Mesenchymal stem cell (in vitro differentiated cells and primary cell): ENCODE results near the gene PDGFRB.

ENCODE experiments used
- DNase-seq: peaks from one replicate; pipeline ENCODE4 v3.0.0-alpha.2; 2013
- H2AFZ ChIP-seq: one replicate; pipeline ENCODE4 v1.6.1; 2013; ENCODE audit warnings: low read depth, mild to moderate bottlenecking, control low read depth, inconsistent platforms, low read length, moderate library complexity
- H2AK5ac ChIP-seq: 2 replicates; pipeline ENCODE4 v1.6.1; 2013; ENCODE audit warnings: low read length, moderate library complexity, mild to moderate bottlenecking, inconsistent platforms; ENCODE audit not compliant: severe bottlenecking
- H2BK120ac ChIP-seq: one replicate; pipeline ENCODE4 v1.6.1; 2013; ENCODE audit warnings: low read depth, mild to moderate bottlenecking, inconsistent platforms, low read length, moderate library complexity
- H2BK12ac ChIP-seq, 2 experiments: one replicate each; pipeline ENCODE4 v1.6.1; 2013; ENCODE audit warnings: inconsistent platforms in 2 of 2, low read length in 2 of 2, mild to moderate bottlenecking in 2 of 2, moderate library complexity in 2 of 2, control low read depth in 1 of 2
- H2BK15ac ChIP-seq: one replicate; pipeline ENCODE4 v1.6.1; 2013; ENCODE audit warnings: mild to moderate bottlenecking, low read depth, inconsistent platforms; ENCODE audit not compliant: poor library complexity, severe bottlenecking
- H2BK5ac ChIP-seq: 2 replicates; pipeline ENCODE4 v1.6.1; 2013; ENCODE audit warnings: low read depth, mild to moderate bottlenecking, low read length, control low read depth, inconsistent platforms; ENCODE audit not compliant: poor library complexity, severe bottlenecking
- H3K14ac ChIP-seq, 2 experiments: one replicate each; pipeline ENCODE4 v1.6.1; 2013; ENCODE audit warnings: inconsistent platforms in 2 of 2, low read length in 2 of 2, control low read depth in 1 of 2, mild to moderate bottlenecking in 1 of 2, moderate library complexity in 1 of 2
- H3K18ac ChIP-seq, 2 experiments: one replicate each; pipeline ENCODE4 v1.6.1; 2013; ENCODE audit warnings: inconsistent platforms in 2 of 2, low read length in 2 of 2, control low read depth in 1 of 2, low read depth in 1 of 2, mild to moderate bottlenecking in 1 of 2
- H3K23ac ChIP-seq, 2 experiments: one replicate each; pipeline ENCODE4 v1.6.1; 2013; ENCODE audit warnings: inconsistent platforms in 2 of 2, low read length in 2 of 2, mild to moderate bottlenecking in 2 of 2, moderate library complexity in 2 of 2, control low read depth in 1 of 2
- H3K27ac ChIP-seq: 2 replicates; pipeline ENCODE4 v1.5.1; 2013; ENCODE audit warnings: mild to moderate bottlenecking, moderate library complexity, low read length, control low read depth, inconsistent platforms; ENCODE audit not compliant: poor library complexity, severe bottlenecking
- H3K27me3 ChIP-seq, 2 experiments: 2 replicates each; pipeline versions ENCODE4 v1.6.1 to v1.7.0; 2013; ENCODE audit warnings: low read length in 2 of 2, mild to moderate bottlenecking in 2 of 2, moderate library complexity in 2 of 2, control low read depth in 1 of 2, inconsistent platforms in 1 of 2; ENCODE audit not compliant: control insufficient read depth in 1 of 2, insufficient read depth in 1 of 2
- H3K36me3 ChIP-seq, 2 experiments: 2 replicates each; pipeline versions ENCODE4 v1.6.1 to v1.7.0; 2013; ENCODE audit warnings: low read length in 2 of 2, control low read depth in 1 of 2, inconsistent platforms in 1 of 2, low read depth in 1 of 2, mild to moderate bottlenecking in 1 of 2; ENCODE audit not compliant: insufficient read depth in 2 of 2, control insufficient read depth in 1 of 2
- H3K4ac ChIP-seq, 2 experiments: one replicate each; pipeline ENCODE4 v1.6.1; 2013; ENCODE audit warnings: inconsistent platforms in 2 of 2, low read length in 2 of 2, mild to moderate bottlenecking in 2 of 2, moderate library complexity in 2 of 2, control low read depth in 1 of 2, low read depth in 1 of 2
- H3K4me1 ChIP-seq: 2 replicates; pipeline ENCODE4 v1.6.1; 2013; ENCODE audit warnings: low read depth, low read length, control low read depth; ENCODE audit not compliant: control insufficient read depth, insufficient read depth
- H3K4me2 ChIP-seq: 2 replicates; pipeline ENCODE4 v1.6.1; 2013; ENCODE audit warnings: low read length, mild to moderate bottlenecking, inconsistent platforms; ENCODE audit not compliant: poor library complexity, severe bottlenecking
- H3K4me3 ChIP-seq, 2 experiments: 2 replicates each; pipeline versions ENCODE4 v1.5.1 to v1.7.0; 2013; ENCODE audit warnings: low read length in 2 of 2, mild to moderate bottlenecking in 2 of 2, control low read depth in 1 of 2, low read depth in 1 of 2; ENCODE audit not compliant: insufficient read depth in 1 of 2
- H3K79me1 ChIP-seq: replicated peaks from 2 replicates; pipeline ENCODE4 v1.6.1; 2013; ENCODE audit warnings: mild to moderate bottlenecking, control low read depth, low read length, inconsistent platforms; ENCODE audit not compliant: poor library complexity, severe bottlenecking
- H3K9ac ChIP-seq: 2 replicates; pipeline ENCODE4 v1.7.0; 2013; ENCODE audit warnings: mild to moderate bottlenecking, low read length, moderate library complexity
- H3K9me3 ChIP-seq: 2 replicates; pipeline ENCODE4 v1.7.0; 2013; ENCODE audit warnings: mild to moderate bottlenecking, low read length; ENCODE audit not compliant: control insufficient read depth
- H4K8ac ChIP-seq: one replicate; pipeline ENCODE4 v1.6.1; 2013; ENCODE audit warnings: inconsistent platforms, mild to moderate bottlenecking, low read length, moderate library complexity
- H4K91ac ChIP-seq: one replicate; pipeline ENCODE4 v1.6.1; 2013; ENCODE audit warnings: mild to moderate bottlenecking, low read length, inconsistent platforms
- WGBS: methylation state at CpG from one replicate; pipeline ENCODE4 v1.1.7; 2013; ENCODE audit warnings: mixed read lengths; 5-methylcytosine and 5-hydroxymethylcytosine counted together

Gene PDGFRB

GRCh38 chr5:150068961-150069645 lies 86.5 kb downstream of the PDGFRB start:
- Histone ChIP-seq H3K23ac (peak overlapping the region in 1 of 2 experiments; percentile 56), H3K27me3 (no peaks in the 10 kb centered on the region), H2BK120ac (no peak overlapping the region), H3K79me1 (no peaks in the 10 kb centered on the region), H3K4me2 (no peak overlapping the region), H2BK15ac (no peak overlapping the region), H3K4me1 (peaks cover 41% of the 10 kb centered on the region), H3K4me3 (no peak overlapping the region), H2BK5ac (no peak overlapping the region), H3K9ac (no peak overlapping the region), H3K9me3 (peaks cover 13% of the 10 kb centered on the region), H4K8ac (no peak overlapping the region), H2BK12ac (peak overlapping the region in 1 of 2 experiments; percentile 64), H2AK5ac (no peak overlapping the region), H3K4ac (no peak overlapping the region), H3K27ac (no peak overlapping the region), H3K14ac (peak overlapping the region in 1 of 2 experiments; percentile 75), H3K36me3 (no peaks in the 10 kb centered on the region), H3K18ac (peak overlapping the region in 1 of 2 experiments; percentile 54), H2AFZ (peak overlapping the region; percentile 6), H4K91ac (no peak overlapping the region)
- DNase-seq = no peak
- 89% methylated on average over 12 of the region's 12 CpGs for WGBS

- H4K8ac ChIP-seq = no peak overlapping the region
- 62% methylated on average over 4 of the region's 4 CpGs for WGBS
- H3K4me1 ChIP-seq = peaks cover 43% of the 10 kb centered on the region
- no peak overlapping the region for H3K4me2 ChIP-seq
- no peak overlapping the region for H2AK5ac ChIP-seq
- peak overlapping the region; percentile 44 for H2BK15ac ChIP-seq
- H3K4ac ChIP-seq = no peak overlapping the region
- no peaks in the 10 kb centered on the region for H3K36me3 ChIP-seq
- peak overlapping the region in 1 of 2 experiments; percentile 28 for H2BK12ac ChIP-seq
- no peak overlapping the region for H3K23ac ChIP-seq
- H2BK5ac ChIP-seq = no peak overlapping the region
- no peaks in the 10 kb centered on the region for H3K27me3 ChIP-seq
- peaks cover 8% of the 10 kb centered on the region for H3K9me3 ChIP-seq
- H3K4me3 ChIP-seq = no peak overlapping the region
- no peak overlapping the region for H2AFZ ChIP-seq
- H3K18ac ChIP-seq = peak overlapping the region in 1 of 2 experiments; percentile 5
- no peak for DNase-seq
- H4K91ac ChIP-seq = no peak overlapping the region
- H3K27ac ChIP-seq = no peak overlapping the region
- H3K79me1 ChIP-seq = no peaks in the 10 kb centered on the region
- H2BK120ac ChIP-seq = no peak overlapping the region
- H3K14ac ChIP-seq = no peak overlapping the region
- no peak overlapping the region for H3K9ac ChIP-seq
Measured at GRCh38 chr5:150068472-150068871, 87.2 kb downstream of the PDGFRB start.

- Histone ChIP-seq H4K8ac (peak overlapping the region; percentile 14), H3K4me1 (peaks cover 43% of the 10 kb centered on the region)
Measured at GRCh38 chr5:150068071-150068470, 87.6 kb downstream of the PDGFRB start.

GRCh38 chr5:150067405-150067960 lies 88.2 kb downstream of the PDGFRB start:
- peaks cover 43% of the 10 kb centered on the region for H3K4me1 ChIP-seq
- H2BK12ac ChIP-seq = peak overlapping the region; percentile 68 to 78
- H3K27me3 ChIP-seq = no peaks in the 10 kb centered on the region
- no peak overlapping the region for H2BK5ac ChIP-seq
- H2BK120ac ChIP-seq = peak overlapping the region; percentile 24
- H3K23ac ChIP-seq = no peak overlapping the region
- no peak overlapping the region for H3K9ac ChIP-seq
- H3K79me1 ChIP-seq = no peaks in the 10 kb centered on the region
- H3K14ac ChIP-seq = peak overlapping the region in 1 of 2 experiments; percentile 53
- peak overlapping the region; percentile 79 for H4K91ac ChIP-seq
- H3K4me3 ChIP-seq = no peak overlapping the region
- peak overlapping the region in 1 of 2 experiments; percentile 75 for H3K18ac ChIP-seq
- H3K4ac ChIP-seq = peak overlapping the region; percentile 61 to 77
- H2AK5ac ChIP-seq = peak overlapping the region; percentile 41
- no peaks in the 10 kb centered on the region for H3K36me3 ChIP-seq
- no peak overlapping the region for H3K4me2 ChIP-seq
- 90% methylated on average over 6 of the region's 6 CpGs for WGBS
- H4K8ac ChIP-seq = peak overlapping the region; percentile 48
- DNase-seq = no peak
- no peaks in the 10 kb centered on the region for H3K9me3 ChIP-seq
- H2AFZ ChIP-seq = no peak overlapping the region
- H2BK15ac ChIP-seq = peak overlapping the region; percentile 88
- no peak overlapping the region for H3K27ac ChIP-seq

More at GRCh38 chr5:150068071-150068470, 87.6 kb downstream of the PDGFRB start:
- Histone ChIP-seq H3K18ac (peak overlapping the region in 1 of 2 experiments; percentile 5), H4K91ac (peak overlapping the region; percentile 31), H2BK12ac (peak overlapping the region; percentile 28 to 49), H3K4me2 (no peak overlapping the region), H2BK15ac (peak overlapping the region; percentile 44), H2AK5ac (no peak overlapping the region), H3K23ac (no peak overlapping the region), H3K4ac (peak overlapping the region; percentile 5 to 61), H3K36me3 (no peaks in the 10 kb centered on the region), H2BK120ac (no peak overlapping the region), H3K9me3 (peaks cover 4% of the 10 kb centered on the region), H3K27ac (no peak overlapping the region), H3K9ac (no peak overlapping the region), H3K27me3 (no peaks in the 10 kb centered on the region), H2AFZ (no peak overlapping the region), H3K79me1 (no peaks in the 10 kb centered on the region), H2BK5ac (no peak overlapping the region), H3K4me3 (no peak overlapping the region), H3K14ac (peak overlapping the region in 1 of 2 experiments; percentile 9)
- 98% methylated on average over 6 of the region's 6 CpGs for WGBS
- DNase-seq = no peak
